CD4-positive, alpha-beta T cell treated with Interleukin-17A for 4 hours (primary cell): ENCODE measurements around the gene DHX58.

Source experiments
- DNase-seq: peaks from one replicate; pipeline ENCODE4 v3.0.0-alpha.2; 2020; ENCODE audit warnings: mixed read lengths

Gene DHX58

DNA sequence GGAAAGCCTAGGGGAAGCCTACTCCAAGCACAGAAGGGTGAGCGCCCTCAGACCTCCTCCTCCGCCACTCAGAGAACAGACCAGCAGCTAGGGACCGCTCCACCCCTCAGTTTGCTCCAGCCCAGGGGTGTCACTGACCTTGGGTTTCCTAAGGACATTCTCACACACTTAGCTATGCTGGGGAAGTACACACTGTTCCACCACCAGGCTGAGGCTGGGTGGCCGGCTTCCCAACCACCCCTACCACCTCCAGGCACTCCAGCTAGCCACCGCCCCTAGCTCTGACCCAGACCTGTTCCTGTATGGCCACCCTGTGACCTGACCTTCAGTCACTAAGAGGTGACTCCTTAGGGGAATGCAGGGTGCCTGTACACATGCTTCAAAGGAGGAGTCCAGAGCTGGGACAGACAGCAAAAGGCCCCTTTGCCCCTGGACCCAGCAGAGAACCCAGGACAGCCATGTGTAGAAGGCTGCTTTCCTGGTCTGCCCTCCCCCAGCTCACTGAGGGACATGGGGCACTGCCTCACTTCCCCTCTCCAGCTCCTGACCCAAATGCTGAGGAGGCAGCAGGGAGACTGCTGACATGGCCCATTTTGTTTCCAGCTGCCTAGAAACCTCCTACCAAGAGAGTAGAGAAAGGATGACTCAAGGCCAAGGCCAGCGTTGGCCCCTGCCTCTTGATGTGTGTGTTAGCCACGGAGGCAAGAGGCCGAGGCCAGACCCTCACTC lies 16.8 kb upstream of the DHX58 start:
- DNase-seq = no peak

DNA sequence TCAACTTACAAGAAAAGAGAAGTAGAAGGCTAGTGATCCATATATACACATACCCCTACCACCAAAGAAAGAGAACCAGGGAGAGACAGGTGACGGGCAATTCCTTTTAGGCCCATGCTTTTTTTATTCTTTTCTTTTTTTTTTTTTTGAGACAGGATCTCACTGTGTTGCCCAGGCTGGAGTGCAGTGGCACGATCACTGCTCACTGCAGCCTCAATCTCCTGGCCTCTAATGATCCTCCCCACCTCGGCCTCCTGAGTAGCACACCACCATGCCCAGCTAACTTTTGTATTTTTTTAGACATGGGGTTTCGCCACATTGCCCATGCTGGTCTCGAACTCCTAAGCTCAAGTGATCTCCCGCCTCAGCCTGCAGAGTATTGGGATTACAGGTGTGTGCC lies 14.9 kb upstream of the DHX58 start:
- no peak for DNase-seq

DNA sequence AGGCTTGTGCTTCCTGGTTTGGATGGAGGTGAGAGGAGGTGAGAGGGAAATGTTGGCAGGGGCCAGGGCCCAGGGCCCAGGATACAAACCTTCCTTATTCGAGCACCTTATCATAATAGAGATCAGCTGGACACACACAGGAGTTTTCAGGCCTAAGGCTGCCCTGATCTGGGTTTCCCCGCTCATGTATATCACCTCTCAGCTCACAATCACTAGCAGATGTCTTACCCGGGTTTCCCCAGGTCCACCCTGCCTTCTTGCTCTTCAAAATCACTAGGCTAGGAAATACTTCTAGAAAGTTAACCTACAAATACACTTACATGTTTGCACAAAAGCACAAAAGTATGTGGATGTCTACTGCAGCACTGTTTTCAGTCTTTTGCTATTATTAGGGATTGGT lies 14.3 kb upstream of the DHX58 start:
- DNase-seq = no peak

DNA sequence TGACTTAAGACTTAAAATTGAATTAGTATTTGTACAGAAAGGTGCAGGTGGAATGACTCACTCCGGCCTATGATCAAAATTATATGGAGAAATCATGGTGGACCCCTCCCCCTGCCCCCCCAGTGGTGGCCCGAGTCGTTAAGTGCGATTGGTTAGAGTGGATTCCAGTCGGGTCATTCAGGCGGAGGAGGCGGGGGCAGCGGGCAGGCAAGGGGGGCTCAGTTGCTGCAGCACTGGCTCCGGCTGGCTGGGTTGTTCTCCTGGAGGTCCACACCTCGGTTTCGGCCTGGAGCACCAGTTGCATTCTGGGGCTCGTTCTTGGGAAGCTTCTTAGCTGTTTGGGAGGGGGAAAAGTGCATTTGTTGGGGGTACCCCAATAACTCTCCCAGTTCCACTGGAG lies 13.1 kb upstream of the DHX58 start:
- no peak for DNase-seq

DNA sequence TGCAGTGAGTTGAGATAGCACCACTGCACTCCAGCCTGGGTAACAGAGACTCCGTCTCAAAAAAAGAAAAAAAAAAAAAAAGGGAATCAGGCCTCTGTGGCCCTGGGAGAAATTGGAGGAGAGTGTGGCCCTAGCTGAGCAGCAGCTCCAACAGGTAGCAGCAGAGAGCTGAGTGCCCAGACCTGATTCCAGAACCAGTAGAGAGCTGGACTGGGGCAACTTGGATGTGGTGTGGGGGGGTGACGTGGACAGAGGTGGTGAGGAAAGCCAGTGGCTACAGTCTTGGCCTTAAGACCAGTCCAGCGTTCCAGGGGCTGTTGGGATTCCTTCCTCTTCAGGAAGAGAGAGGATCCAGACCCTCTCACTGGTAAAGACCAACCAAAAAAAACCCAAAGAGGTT lies 11.7 kb upstream of the DHX58 start:
- DNase-seq = no peak

DNA sequence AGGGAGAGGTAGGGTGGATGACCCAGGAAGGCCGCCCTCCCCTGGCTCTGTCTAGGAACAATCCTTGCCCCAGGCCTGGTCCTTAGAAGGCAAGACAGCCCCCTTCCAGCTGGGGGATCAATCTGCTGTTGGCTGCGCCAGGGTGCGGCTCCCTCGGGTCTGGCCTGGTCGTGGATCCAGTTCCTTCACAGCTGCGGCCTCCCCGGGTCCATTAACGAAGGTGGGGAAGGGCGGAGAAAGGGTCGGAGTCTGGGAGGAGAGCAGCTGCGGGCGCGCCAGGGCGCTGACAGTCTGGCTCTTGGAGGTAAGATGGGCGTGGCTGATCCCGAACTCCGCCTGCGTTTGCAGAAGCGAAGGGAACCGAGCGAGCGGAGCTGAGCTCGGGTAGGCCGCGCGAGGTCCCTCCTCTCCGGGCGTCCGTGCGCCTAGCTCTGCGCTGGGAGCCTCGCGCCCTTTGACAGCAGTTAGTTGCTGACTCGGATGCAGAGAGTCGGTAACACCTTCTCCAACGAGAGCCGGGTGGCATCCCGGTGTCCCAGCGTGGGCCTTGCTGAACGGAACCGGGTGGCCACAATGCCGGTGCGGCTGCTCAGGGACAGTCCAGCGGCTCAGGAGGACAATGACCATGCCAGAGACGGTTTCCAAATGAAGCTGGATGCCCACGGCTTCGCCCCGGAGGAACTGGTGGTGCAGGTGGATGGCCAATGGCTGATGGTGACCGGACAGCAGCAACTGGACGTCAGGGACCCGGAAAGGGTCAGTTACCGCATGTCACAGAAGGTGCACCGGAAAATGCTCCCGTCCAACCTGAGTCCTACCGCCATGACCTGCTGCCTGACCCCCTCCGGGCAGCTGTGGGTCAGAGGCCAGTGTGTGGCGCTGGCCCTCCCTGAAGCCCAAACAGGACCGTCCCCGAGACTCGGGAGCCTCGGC lies 10.1 kb upstream of the DHX58 start, which contains the start of gene HSPB9:
Gene HSPB9, plus strand, starts transcription at position 434 of the 933 bp plus-strand sequence. Its CDS starts 47 bp downstream, at position 481.
- DNase-seq = no peak

DNA sequence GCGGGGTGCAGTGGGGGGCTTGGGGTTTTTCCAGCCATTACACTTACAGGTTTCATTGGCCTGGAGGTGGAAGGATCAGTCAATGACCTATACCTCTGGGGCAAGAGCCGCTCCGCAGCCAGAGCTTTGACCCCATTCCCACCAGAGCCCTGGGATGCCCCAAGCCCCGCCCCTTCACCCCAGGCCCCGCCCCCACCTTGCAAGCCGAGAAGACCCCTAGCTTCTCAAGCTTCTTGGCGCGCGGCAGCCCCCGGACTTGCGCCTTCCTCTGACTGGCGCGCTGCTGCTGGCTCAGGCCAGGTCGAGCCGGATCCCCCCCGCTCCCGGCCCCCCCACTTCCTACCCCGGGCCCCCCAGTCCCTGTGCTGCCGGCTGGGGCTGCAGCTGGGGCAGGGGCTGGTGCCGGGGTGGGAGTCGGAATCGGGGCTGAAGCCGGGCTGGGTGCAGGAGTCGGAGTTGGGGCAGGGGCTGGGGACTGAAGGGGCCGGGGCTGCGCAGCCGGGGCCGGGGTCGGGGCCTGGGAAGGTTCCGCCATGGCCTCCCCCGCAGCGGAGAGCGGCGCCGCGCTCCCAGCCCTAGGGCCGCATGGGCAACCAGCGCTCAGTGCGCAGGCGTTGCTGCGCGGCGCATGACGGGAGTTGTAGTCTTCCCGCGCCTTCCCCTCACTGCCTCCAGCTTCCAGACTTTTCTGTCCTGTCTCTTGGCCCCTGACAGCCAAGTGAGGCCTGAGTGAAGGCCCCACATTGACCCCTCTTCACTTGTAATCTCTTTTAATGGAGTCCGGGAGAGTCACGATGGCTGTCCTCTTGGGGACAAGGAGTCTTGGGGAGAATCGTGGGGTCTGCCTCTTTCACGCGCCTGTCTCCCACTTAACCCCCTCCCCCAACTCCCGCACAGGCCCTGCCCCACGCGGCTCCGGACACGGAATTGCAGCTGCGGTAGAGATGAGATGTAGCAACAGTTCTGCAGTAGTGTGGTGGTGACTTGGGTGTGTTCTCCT lies 8.6 kb upstream of the DHX58 start, which contains the start of gene KAT2A:
Gene KAT2A, minus strand, starts transcription at position 598 of the 1,000 bp plus-strand sequence. Its CDS starts 63 bp downstream, at position 535.
- peak; percentile 85 for DNase-seq

DNA sequence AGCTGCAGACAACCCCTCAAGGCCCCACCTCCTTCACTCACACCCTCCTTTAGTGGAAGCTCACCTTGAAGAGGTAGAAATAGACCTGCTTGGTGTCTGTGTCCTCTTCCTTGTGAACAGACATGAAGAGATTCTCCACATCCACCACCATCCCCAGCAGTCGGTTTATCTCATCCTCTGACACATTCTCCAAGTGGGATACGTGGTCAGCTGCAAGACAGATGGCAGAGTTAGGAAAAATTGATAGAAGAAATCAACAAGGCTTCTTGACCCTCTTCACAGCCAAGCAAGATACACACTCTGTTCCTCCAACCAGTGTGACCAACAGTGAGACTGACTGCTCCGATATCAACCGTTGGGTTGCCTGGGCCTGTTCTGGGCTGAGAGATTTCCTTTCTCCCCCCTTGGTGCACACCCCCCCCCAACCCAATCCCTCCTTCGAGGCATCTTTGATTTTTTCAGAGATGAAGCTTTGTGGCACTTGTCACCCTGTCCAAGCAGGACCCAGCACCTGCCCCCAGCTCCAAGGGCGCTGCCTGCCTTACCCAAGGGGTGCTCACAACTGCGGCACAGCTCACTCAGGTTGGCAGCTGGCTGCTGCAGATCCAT lies 7.8 kb upstream of the DHX58 start:
- no peak for DNase-seq

DNA sequence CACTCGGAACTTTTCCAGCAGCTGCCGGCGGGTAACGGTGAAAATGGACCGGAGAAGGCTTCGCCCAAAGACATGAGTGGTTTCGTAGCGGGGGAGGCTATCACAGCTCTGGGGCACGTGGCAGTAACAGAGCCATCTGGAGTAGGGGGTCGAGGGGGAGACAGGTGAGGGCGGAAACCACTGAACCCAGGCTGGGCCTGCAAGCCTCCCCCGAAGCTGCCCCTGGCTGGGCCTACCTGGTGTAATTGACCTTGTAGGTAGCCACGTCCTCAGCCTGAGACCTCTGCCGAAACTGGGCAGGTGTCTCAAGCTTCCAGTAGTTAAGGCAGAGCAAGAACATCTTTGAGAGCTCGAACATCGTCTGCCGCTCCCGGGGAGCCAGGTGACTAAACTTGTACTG lies 6.8 kb upstream of the DHX58 start:
- DNase-seq = no peak

DNA sequence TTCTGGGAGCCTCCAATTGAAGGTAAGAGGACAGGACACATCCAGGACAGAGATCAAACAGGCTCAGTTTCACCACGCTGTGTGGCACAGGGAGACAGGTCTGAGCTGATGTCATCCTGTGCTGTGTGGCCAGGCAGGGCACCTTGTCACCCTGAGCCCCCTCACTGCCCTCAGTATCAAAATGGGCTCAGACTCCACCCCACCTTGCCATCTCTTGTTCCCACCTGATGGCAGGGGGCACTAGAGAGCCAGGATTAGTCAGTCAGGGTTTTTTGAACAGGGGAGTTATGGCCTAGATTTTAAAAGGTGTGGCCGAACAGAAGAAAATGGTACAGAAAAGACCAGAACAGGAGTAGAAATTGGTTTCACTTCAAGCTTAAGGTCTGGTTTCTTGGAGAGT lies 6.0 kb upstream of the DHX58 start:
- peak; percentile 56 for DNase-seq

DNA sequence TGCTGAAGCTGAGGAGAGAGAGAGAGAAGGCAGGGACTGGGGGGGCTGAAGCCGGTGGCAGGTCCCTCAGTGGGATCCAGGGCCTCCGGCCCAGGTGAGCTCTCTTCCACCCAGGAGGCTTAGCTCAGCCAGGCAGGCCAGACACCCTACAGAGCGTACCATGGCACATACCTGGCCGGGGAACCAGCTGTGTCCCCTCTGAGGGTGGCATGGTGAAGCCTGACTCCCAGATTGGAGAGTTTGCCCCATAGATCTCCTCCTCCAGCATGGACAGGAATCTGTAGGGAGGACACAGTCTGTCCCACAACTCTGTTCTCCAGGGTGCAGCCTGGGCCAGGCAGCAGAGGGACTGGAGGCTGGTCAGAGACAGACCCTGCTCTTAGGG lies 5.6 kb upstream of the DHX58 start:
- DNase-seq = no peak

DNA sequence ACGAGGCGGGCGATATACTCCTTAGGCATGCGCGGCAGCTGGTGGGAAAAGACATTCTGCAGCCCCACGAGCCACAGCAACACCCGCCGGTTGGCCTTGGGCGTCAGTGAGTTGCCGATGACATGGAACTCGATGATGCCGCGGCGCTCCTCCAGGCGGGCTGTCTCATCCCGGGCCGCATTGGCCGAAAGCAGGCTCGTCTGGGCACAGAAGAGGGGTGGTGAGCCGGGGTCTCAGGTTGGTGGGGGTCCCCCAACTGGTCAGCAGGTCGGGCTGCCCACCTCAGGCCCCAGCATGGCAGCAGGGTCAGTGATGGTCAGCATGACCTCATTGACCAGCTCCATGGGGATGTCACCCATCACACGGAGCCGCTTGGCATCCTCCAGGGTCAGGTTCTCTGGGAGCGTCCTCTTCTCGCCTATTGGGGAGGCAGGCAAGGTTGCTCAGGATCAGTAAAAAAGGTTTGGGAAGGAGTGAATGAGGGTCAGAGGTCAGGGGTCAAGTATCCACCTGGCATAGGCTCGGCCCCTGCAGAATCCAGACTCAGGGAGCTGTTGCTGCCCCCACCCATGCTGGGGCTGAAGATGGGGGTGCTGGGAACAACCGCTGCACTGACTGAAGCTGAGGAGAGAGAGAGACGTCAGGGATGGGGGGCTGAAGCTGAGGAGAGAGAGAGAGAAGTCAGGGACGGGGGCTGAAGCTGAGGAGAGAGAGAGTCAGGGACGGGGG lies 5.0 kb upstream of the DHX58 start:
- no peak for DNase-seq

DNA sequence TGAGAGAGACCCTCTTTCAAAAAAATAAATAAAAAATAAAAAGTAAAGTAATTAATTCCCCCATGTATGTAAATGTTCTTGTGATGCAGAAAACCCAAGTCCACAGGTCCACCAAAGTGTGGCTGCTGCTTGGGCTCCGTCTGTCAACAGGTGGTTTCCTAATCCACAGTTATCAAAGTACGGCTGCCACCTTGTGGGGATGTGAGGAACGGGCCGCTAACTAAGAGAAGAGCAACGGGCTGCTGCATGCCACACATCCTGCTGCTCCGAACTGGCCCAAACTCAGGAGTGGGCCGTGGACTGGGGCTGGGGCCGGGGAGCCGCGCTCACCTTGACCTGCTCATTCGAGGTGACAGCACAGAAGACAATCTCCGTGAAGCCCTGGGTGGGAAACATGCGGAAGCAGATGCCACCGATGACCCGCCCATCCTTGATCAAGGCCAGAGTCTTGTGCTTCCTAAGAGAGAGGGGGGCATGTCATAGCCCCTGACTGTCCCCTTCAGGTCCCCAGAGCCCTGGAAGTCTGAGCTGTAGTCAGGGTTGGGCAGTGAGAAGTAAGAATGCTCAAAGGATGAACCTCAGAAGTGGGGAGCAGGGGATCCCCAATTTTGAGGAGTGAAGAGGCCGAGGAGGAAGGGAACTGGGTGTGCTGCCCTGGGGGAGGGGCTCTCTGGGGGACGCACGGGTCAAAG lies 4.3 kb upstream of the DHX58 start:
- DNase-seq = peak; percentile 87

DNA sequence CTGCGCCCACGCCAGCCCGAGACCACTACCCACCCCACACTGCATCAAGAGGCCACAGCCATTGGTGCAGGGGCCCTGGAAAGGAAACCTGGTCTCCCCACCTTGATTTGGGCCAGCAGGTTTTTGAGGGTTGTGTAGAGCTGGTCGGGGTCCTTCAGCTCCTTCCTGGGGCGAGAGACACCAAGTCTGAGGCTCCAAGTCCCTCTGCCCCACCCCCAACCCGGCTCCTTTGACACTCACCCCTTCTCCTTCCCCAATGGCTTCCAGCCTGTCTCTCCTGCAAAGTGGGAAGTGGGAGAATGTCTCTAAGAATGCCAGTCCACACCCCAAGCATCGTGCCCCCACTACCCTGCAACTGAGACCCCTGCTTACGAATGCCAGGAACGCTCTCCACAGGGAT lies 1.6 kb upstream of the DHX58 start:
- no peak for DNase-seq

DNA sequence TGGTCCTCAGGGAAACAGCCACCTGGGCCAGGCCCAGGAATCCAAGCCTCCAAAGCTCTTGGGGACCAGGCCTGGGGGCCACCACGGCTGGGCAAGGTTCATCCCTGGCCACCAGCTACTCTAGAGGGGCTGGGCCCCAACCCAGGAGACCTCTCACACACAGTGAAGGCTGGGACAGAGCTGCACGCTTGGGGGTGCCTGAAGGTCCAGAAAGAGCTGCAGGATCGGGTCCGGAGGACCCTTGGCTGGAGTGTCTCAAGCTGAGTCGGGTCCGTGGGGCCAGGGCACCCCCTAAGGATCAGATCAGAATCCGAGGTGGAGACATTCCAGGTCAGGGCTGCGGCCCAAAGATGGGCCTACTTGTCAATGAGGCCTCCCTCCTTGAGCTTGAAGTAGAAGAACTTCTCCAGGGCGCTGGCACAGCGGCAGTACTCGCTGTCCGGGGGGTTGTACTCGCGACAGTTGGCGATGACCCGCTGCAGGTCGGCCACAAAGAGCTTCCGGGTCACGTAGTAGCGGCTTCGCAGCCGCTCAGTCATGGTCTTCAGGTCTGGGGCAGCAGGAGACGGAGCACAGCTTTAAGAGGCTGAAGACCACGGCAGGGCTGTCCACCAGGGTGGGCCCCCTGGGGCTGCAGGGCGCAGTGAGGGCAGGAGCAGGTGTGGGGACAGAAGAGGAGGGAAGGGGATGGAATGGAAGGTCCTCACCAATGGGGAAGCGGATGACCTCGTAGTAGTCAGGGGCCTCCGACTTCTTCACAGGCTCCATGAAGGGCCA lies 967 bp upstream of the DHX58 start:
- no peak for DNase-seq

DNA sequence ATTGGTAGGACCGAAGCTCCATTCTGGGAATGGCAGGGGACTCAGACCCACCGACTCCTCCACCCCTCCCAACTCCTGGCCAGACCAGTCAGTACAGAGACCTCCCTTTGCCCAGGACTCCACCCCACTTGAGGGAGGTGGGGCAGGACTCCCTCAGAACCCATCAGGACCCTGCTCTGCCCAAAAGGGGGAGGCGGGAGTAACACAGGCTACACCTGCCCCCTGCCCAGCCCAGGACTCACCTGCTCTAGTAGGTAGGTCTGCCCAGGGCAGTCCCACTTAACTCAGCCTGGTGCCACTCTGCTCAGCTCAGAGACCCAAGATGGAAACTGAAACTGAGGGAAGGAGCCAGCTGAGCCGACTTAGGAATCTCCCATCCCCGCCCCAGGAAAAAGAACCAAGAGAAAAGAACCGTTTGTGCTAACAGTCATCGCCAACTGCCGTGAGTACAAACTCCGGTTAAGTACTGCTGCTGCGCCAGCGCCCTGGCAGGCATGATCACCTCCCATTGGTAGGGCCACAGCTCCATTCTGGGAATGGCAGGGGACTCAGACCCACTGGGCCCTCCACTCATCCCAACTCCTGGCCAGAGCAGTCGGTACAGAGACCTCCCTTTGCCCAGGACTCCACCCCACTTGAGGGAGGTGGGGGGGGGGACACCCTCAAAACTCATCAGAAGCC lies 503 bp downstream of the DHX58 start:
- peak; percentile 45 for DNase-seq

DNA sequence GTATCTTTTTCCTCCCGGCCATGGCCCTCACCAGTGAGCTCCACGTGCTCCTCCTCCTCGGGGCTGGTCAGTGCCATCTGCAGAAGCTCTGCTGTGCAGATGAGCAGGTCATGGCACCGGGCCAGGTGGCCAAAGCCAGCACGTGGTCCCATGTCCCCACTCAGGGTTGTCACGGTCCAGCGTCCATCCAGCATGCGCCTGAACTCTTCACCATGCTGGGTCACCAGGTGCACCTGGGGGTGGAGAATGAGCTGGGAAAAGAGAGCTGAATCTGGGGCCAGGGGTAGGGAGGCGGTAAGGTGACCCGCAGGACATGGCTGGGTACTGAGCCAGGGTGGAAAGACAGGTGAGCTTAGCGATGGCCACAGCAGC lies 1.3 kb downstream of the DHX58 start:
- DNase-seq = no peak

DNA sequence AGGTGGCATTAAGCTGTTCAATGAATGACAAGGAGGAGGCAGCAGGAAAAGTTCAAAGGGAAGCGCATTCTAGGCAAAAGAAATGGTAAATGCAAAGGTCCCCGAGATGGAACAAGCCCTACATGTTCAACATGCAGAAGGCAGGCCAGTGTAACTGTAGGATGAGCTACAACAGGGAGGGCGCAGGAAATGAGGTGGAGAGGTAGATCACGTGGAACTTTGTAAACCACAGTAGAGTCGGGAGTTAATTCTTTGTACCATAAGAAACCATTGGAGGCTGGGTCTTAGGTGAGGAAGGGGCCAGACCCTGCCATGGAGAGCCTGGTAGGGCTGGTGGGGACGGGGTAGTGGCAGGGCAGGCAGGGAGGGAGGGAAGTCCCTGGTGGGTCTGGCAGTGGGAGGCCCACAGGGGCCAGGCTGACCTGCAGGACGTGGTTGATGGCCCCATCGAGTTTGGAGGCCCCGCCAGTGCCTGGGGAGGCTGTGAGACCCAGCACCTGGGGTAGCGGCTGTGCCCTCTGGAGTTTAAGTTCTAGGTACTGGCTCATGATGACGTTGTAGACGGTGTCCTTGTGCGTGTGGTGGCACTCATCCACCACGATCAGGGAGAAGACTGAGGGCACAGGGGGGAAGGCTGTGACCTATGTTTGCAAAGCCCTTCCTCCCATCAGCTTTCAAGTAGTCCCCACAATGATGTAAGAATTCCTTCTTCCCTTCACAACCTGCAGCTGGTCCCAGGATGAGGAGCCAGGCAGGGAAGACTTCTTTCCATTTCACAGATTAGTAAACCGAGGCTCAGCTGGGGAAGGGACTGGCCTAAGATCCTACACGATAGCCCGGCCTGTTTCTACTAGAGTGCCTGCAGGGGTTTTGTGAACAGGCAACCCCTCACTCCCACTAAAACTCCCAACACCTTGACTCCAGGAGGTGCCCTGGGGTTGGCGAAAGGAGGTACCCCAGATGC lies 1.9 kb downstream of the DHX58 start:
- no peak for DNase-seq
